ENCODE results near the gene PVALB. TPM values are rescaled to one million over a fixed set of nuclear protein-coding genes. Genes with fewer than 3 reads are reported as not detected.
A peak's percentile ranks its signal among the peaks of the same experiment; 100 is the strongest.

Gene PVALB
- total and polyA plus RNA-seq, 10 of the 15 experiments (the other 5 are each of a cell fraction or from before 2014, with no cell fraction given): not detected

- H3K4me3 ChIP-seq: no peak overlapping the region
- H3K4me1 ChIP-seq (ENCODE audit: control insufficient read depth, insufficient read depth, low read length): peaks cover 16% of the 10 kb centered on the region
- H3K36me3 ChIP-seq (ENCODE audit: control insufficient read depth in 2 of 2, insufficient read depth in 2 of 2, low read length in 1 of 2): no peaks in the 10 kb centered on the region
- H4K20me1 ChIP-seq (ENCODE audit: control insufficient read depth, insufficient read depth): no peaks in the 10 kb centered on the region
- RAD21 ChIA-PET (ENCODE audit: unreplicated experiment): no interaction called here
- SMC1A ChIA-PET (ENCODE audit: uncharacterized antibody, unreplicated experiment): interaction anchor here (1.2 kb wide), 1 partner anchor 17 kb away, joined by 3 read pairs; no protein-coding TSS in a partner anchor
- ATAC-seq (no peak), FAIRE-seq (no peak), DNase-seq (ENCODE audit: low read depth, low spot score) (no peak)
- no peaks in the 10 kb centered on the region for H3K79me2 ChIP-seq (ENCODE audit: control insufficient read depth, insufficient read depth, low read length)
- intact Hi-C loops (cut with micrococcal nuclease; ENCODE audit: unreplicated experiment) (no loop called here), in situ Hi-C loops (cut with MboI) (no loop called here)
- no TSS peak for BruUV-seq (replicated peaks)
- 37% methylated on average over 7 of the region's 7 CpGs for WGBS (ENCODE audit: insufficient coverage, insufficient replicate concordance, low lambda C conversion rate, missing lambda C conversion rate)
- H3K4me2 ChIP-seq (ENCODE audit: control insufficient read depth, insufficient read depth): no peak overlapping the region
- H3K27me3 ChIP-seq (replicated peaks in 1 of 2; ENCODE audit: control insufficient read depth in 2 of 2, insufficient read depth in 2 of 2, low read length in 1 of 2): no peaks in the 10 kb centered on the region
- no peaks in the 10 kb centered on the region; the same call in 2 of the 3 replicates for H3K9me3 ChIP-seq (replicated peaks; ENCODE audit: control insufficient read depth, insufficient read depth, low read length)
- TF ChIP-seq STAT3 (IDR thresholded peaks at IDR 0.05; ENCODE audit: low read depth, low read length) (no peak), POLR2AphosphoS2 (IDR thresholded peaks at IDR 0.05; ENCODE audit: low read depth, low read length) (no peak), NR2C2 (IDR thresholded peaks at IDR 0.05; ENCODE audit: borderline replicate concordance, control insufficient read depth, insufficient read length, low read depth) (no peak), TCF3 (IDR thresholded peaks at IDR 0.05; ENCODE audit: borderline replicate concordance, insufficient read depth, low read depth, low read length) (no peak), POLR2A (IDR thresholded peaks at IDR 0.05; ENCODE audit: low read depth, low read length) (no peak), ZNF274 (IDR thresholded peaks at IDR 0.05; ENCODE audit: insufficient read depth, insufficient read length) (no peak)
- CTCF ChIA-PET: interaction anchor here (0.8 to 1.2 kb wide), 2 partner anchors 58 to 181 kb away, joined by 3 read pairs; no protein-coding TSS in a partner anchor
- no peak overlapping the region for H3K9ac ChIP-seq (ENCODE audit: control insufficient read depth, insufficient read depth, low read length)
- H3K27ac ChIP-seq (ENCODE audit: control insufficient read depth, insufficient read depth): no peak overlapping the region
- H2AFZ ChIP-seq (ENCODE audit: control insufficient read depth, low read depth, low read length): no peak overlapping the region
- POLR2A ChIA-PET: no interaction called here
Measured at GRCh38 chr22:36795633-36796032, 21.2 kb downstream of the PVALB start.

- FAIRE-seq: no peak
- H3K4me2 ChIP-seq (ENCODE audit: control insufficient read depth, insufficient read depth): peak overlapping the region; percentile 4; the same call in 1 of the 2 replicates
- ChIA-PET CTCF (interaction anchor here (1.0 to 1.3 kb wide), 2 partner anchors 186 to 187 kb away, joined by 3 read pairs; no protein-coding TSS in a partner anchor), SMC1A (ENCODE audit: uncharacterized antibody, unreplicated experiment) (no interaction called here), POLR2A (no interaction called here), RAD21 (ENCODE audit: unreplicated experiment) (interaction anchor here (1.1 kb wide), 1 partner anchor 65 kb away, joined by 3 read pairs; no protein-coding TSS in a partner anchor)
- peaks cover 5% of the 10 kb centered on the region for H3K4me1 ChIP-seq (ENCODE audit: control insufficient read depth, insufficient read depth, low read length)
- H3K79me2 ChIP-seq (ENCODE audit: control insufficient read depth, insufficient read depth, low read length): no peaks in the 10 kb centered on the region
- peak; percentile 100 for ATAC-seq
- H3K9ac ChIP-seq (ENCODE audit: control insufficient read depth, insufficient read depth, low read length): no peak overlapping the region
- 6% methylated on average over 7 of the region's 7 CpGs for whole genome bisulfite sequencing (ENCODE audit: insufficient coverage, insufficient replicate concordance, low lambda C conversion rate, missing lambda C conversion rate)
- H3K27ac ChIP-seq (ENCODE audit: control insufficient read depth, insufficient read depth): no peak overlapping the region
- BruUV-seq (replicated peaks): no TSS peak
- peaks cover 0 to 2% of the 10 kb centered on the region in 2 experiments; a peak in 2 of 4 replicates for H3K27me3 ChIP-seq (replicated peaks in 1 of 2; ENCODE audit: control insufficient read depth in 2 of 2, insufficient read depth in 2 of 2, low read length in 1 of 2)
- intact Hi-C loops (cut with micrococcal nuclease; ENCODE audit: unreplicated experiment): no loop called here
- in situ Hi-C loops (cut with MboI): no loop called here
- no peak overlapping the region for H3K4me3 ChIP-seq
- no peaks in the 10 kb centered on the region for H3K36me3 ChIP-seq (ENCODE audit: control insufficient read depth in 2 of 2, insufficient read depth in 2 of 2, low read length in 1 of 2)
- H4K20me1 ChIP-seq (ENCODE audit: control insufficient read depth, insufficient read depth): no peaks in the 10 kb centered on the region
- peak overlapping the region; percentile 58 for H2AFZ ChIP-seq (ENCODE audit: control insufficient read depth, low read depth, low read length)
- no peaks in the 10 kb centered on the region for H3K9me3 ChIP-seq (replicated peaks; ENCODE audit: control insufficient read depth, insufficient read depth, low read length)
- DNase-seq (ENCODE audit: low read depth, low spot score): no peak
- TF ChIP-seq NR2F1 (conservative IDR thresholded peaks at IDR 0.05): peak; percentile 73
- TF ChIP-seq IRF4 (IDR thresholded peaks at IDR 0.05; ENCODE audit: low read depth, low read length): peak; percentile 91
- TF ChIP-seq CTCF (IDR thresholded peaks at IDR 0.05 in 2 of 3, conservative IDR thresholded peaks at IDR 0.05 in 1 of 3; ENCODE audit: control insufficient read depth in 2 of 3, extremely low read depth in 1 of 3, insufficient read depth in 1 of 3, low read depth in 3 of 3, low read length in 3 of 3): peak in 1 of 3 experiments; percentile 50; a peak in 2 of 6 replicates
- peak; percentile 36; the same call in 1 of the 2 replicates for TF ChIP-seq RAD21 (IDR thresholded peaks at IDR 0.05; ENCODE audit: insufficient read depth, low read depth, low read length)
- peak; percentile 39; the same call in 1 of the 2 replicates for TF ChIP-seq ATF7 (IDR thresholded peaks at IDR 0.05; ENCODE audit: low read depth)
- peak; percentile 51; the same call in 1 of the 2 replicates for TF ChIP-seq CREM (IDR thresholded peaks at IDR 0.05; ENCODE audit: low read depth)
- peak; percentile 33; the same call in 1 of the 2 replicates for TF ChIP-seq NR2C1 (IDR thresholded peaks at IDR 0.05)
- TF ChIP-seq IKZF2 (IDR thresholded peaks at IDR 0.05): peak in 1 of 2 experiments; percentile 20; a peak in 1 of 4 replicates
- TF ChIP-seq RFX5 (IDR thresholded peaks at IDR 0.05; ENCODE audit: low read depth, low read length): no peak
- TF ChIP-seq BHLHE40 (IDR thresholded peaks at IDR 0.05; ENCODE audit: borderline replicate concordance in 1 of 2, low read depth in 2 of 2, low read length in 1 of 2): 0 out of 4 replicates have a peak, but pooled peaks of 1 of the 2 experiments have one; percentile 13
- peak; percentile 62 for TF ChIP-seq JUNB (IDR thresholded peaks at IDR 0.05)
- peak; percentile 40; the same call in 1 of the 2 replicates for TF ChIP-seq IKZF1 (conservative IDR thresholded peaks at IDR 0.05)
Measured at GRCh38 chr22:36790648-36791047, 26.2 kb downstream of the PVALB start.

Data from GM12878 (cell line).